Breast epithelium (tissue), 3 donors: Measurements from ENCODE around the gene TK1.

Source experiments
- POLR2A ChIP-seq: fragments of 450-650 bp; IDR thresholded peaks from one replicate; pipeline ENCODE4 v1.6.1; 2016; ENCODE audit warnings: antibody characterized with exemption, mild to moderate bottlenecking, moderate library complexity
- POLR2AphosphoS5 ChIP-seq, 3 donors: sonication (generic); formaldehyde crosslinking; IDR thresholded peaks; one replicate each; pipeline ENCODE4 v1.6.1; 2017; ENCODE audit warnings: antibody characterized with exemption in 3 of 3
- TF ChIP-seq, protein P1 (sequence below), 3 donors: fragments of 450-650 bp; IDR thresholded peaks; one replicate each; pipeline ENCODE4 v1.5.1; 2016 to 2017; ENCODE audit warnings: antibody characterized with exemption in 3 of 3, mild to moderate bottlenecking in 3 of 3, moderate library complexity in 3 of 3

GRCh38 chr17:78180083-78180482, 6.8 kb downstream of the TK1 start:
- TF ChIP-seq, protein P1, sequence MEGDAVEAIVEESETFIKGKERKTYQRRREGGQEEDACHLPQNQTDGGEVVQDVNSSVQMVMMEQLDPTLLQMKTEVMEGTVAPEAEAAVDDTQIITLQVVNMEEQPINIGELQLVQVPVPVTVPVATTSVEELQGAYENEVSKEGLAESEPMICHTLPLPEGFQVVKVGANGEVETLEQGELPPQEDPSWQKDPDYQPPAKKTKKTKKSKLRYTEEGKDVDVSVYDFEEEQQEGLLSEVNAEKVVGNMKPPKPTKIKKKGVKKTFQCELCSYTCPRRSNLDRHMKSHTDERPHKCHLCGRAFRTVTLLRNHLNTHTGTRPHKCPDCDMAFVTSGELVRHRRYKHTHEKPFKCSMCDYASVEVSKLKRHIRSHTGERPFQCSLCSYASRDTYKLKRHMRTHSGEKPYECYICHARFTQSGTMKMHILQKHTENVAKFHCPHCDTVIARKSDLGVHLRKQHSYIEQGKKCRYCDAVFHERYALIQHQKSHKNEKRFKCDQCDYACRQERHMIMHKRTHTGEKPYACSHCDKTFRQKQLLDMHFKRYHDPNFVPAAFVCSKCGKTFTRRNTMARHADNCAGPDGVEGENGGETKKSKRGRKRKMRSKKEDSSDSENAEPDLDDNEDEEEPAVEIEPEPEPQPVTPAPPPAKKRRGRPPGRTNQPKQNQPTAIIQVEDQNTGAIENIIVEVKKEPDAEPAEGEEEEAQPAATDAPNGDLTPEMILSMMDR (IDR thresholded peaks at IDR 0.05): no peak
- TF ChIP-seq POLR2A: no peak
- no peak for TF ChIP-seq POLR2AphosphoS5 (IDR thresholded peaks at IDR 0.05)
